Neural progenitor cell (in vitro differentiated cells): ENCODE measurements around the gene CALU.

Source experiments
- CTCF ChIP-seq: fragments of 200-600 bp; sonication (generic); IDR thresholded peaks from 2 replicates; pipeline ENCODE4 v1.5.1; 2017; ENCODE audit warnings: antibody characterized with exemption, mild to moderate bottlenecking
- EZH2phosphoT487 ChIP-seq: fragments of 200-600 bp; sonication (generic); IDR thresholded peaks from 2 replicates; pipeline ENCODE4 v1.6.1; 2017; ENCODE audit warnings: antibody characterized with exemption

DNA sequence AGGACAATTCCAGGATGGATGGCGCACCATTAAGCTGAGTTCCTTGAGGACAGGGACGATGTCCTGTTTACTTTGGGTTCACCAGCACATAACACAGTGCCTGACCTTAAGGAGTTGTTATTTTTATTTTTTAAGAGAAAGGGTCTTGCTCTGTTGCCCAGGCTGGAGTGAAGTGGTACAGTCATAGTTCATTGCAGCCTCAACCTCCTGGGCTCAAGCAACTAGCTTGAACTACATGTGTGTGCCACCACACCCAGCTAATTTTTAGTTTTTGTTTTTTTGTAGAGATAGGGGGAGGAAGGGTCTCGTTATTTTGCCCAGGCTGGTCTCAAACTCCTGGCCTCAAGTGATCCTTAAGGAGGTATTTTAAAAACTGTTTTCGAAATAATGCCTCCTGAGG, 1.7 kb upstream of the CALU start:
- TF ChIP-seq CTCF (no peak), EZH2phosphoT487 (no peak)
